Esophagus squamous epithelium (tissue), 5 donors: ENCODE results near the gene MLLT3. TPM values are rescaled to one million over a fixed set of nuclear protein-coding genes. Genes with fewer than 3 reads are reported as not detected.

Experiments used
- DNase-seq: peaks from one replicate; lab custom pipeline; 2025; lab: John Stamatoyannopoulos, UW
- H3K27ac ChIP-seq, 4 donors: fragments of 200-600 bp; sonication (generic); one replicate each; pipeline ENCODE4 v1.5.1; 2016 to 2019; ENCODE audit warnings: mild to moderate bottlenecking in 1 of 4
- H3K27me3 ChIP-seq, 4 donors: fragments of 200-600 bp; sonication (generic); 1 replicate in 3 of 4; 2 replicates in 1 of 4; pipeline versions ENCODE4 v1.5.1 to v1.6.0; 2017 to 2021; ENCODE audit warnings: antibody characterized with exemption in 1 of 4
- H3K36me3 ChIP-seq, 3 donors: fragments of 200-600 bp; sonication (generic); one replicate each; pipeline ENCODE4 v1.5.1; 2016 to 2019
- H3K4me1 ChIP-seq, 3 donors: fragments of 200-600 bp; sonication (generic); one replicate each; pipeline ENCODE4 v1.5.1; 2017 to 2019
- H3K4me3 ChIP-seq, 4 donors: fragments of 200-600 bp; sonication (generic); 1 replicate in 3 of 4; 2 replicates in 1 of 4; pipeline ENCODE4 v1.5.1; 2016 to 2019; ENCODE audit warnings: mild to moderate bottlenecking in 2 of 4, moderate library complexity in 1 of 4
- H3K9me3 ChIP-seq, 3 donors: fragments of 200-600 bp; sonication (generic); one replicate each; pipeline ENCODE4 v1.5.1; 2016 to 2019
- CTCF ChIP-seq, 6 experiments: fragments of 450-650 bp in 4 of 6; fragments of 200-600 bp in 2 of 6; sonication (generic) in 2 of 6; IDR thresholded peaks; one replicate each; pipeline ENCODE4 v1.5.1; 2016 to 2019; ENCODE audit warnings: antibody characterized with exemption in 6 of 6, mild to moderate bottlenecking in 4 of 6, moderate library complexity in 4 of 6
- POLR2A ChIP-seq, 4 donors: fragments of 450-650 bp; IDR thresholded peaks; one replicate each; pipeline ENCODE4 v1.6.1; 2017; ENCODE audit warnings: antibody characterized with exemption in 4 of 4, mild to moderate bottlenecking in 4 of 4, moderate library complexity in 3 of 4
- WGBS, 2 donors: methylation state at CpG; one replicate each; pipeline ENCODE4 v1.1.5; 2018; 5-methylcytosine and 5-hydroxymethylcytosine counted together
- intact Hi-C: fragments of 100-400 bp; cut with DNase I; formaldehyde crosslinking; loops from one replicate; pipeline ENCODE4 v1.15.0; 2022
- total RNA-seq, 4 donors: library from RNA; depleted of rRNA; stranded (reverse); fragments of >200 nt; gene quantifications; one replicate each; pipeline ENCODE4 v1.1.0, GENCODE V29; 2016
- donor health status: DM: yes; HTN: yes; CAD: no.

MLLT3 gene
- total RNA-seq, 4 donors from 2014 or later: 8.2 to 21.5 (median 8.6) TPM

DNA sequence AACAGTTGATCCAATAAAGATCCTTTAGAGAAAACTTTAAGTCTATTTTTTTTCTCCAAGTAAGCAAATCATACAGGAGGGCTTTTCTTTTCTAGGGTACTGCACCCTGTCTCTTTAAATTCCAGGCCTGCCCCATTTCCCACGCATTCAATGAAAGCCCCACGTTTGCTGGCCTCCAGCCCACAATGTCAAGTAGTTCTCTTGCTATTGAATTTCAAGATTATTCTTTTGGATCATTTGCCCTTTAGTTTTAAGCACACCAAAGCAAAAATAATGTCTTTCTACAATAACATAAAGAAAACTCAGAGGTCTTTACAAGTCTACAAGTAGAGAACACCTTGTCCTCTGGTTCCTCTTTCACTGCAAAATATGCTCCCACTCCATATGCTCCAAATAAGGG lies 15.6 kb downstream of the MLLT3 start:
- intact Hi-C loops: no loop called here
- 23 to 32% methylated on average over 2 of the region's 2 CpGs for WGBS, 2 donors
- no peak for DNase-seq

GRCh38 chr9:20604562-20604961 lies 17.7 kb downstream of the MLLT3 start:
- Histone ChIP-seq H3K9me3 (no peaks in the 10 kb centered on the region), H3K36me3 (no peaks in the 10 kb centered on the region), H3K27ac (peak overlapping the region in 2 of 4 donors; percentile 54), H3K4me3 (peak overlapping the region in 3 of 4 donors; percentile 9 to 28 (median 10)), H3K27me3 (no peaks in the 10 kb centered on the region), H3K4me1 (peaks cover 0 to 54% (median 0%) of the 10 kb centered on the region in 3 donors)
- intact Hi-C loops: no loop called here
- WGBS, 2 donors: 15 to 21% methylated on average over 5 of the region's 5 CpGs
- no peak for DNase-seq
- TF ChIP-seq POLR2A (IDR thresholded peaks at IDR 0.05) (no peak), CTCF (IDR thresholded peaks at IDR 0.05) (no peak)

More for the DNA sequence above, 15.6 kb downstream of the MLLT3 start:
- no peaks in the 10 kb centered on the region for H3K36me3 ChIP-seq
- peaks cover 0 to 50% (median 1%) of the 10 kb centered on the region in 3 donors for H3K4me1 ChIP-seq
- no peak overlapping the region for H3K4me3 ChIP-seq
- no peak for TF ChIP-seq POLR2A (IDR thresholded peaks at IDR 0.05)
- no peak for TF ChIP-seq CTCF (IDR thresholded peaks at IDR 0.05)
- no peaks in the 10 kb centered on the region for H3K27me3 ChIP-seq
- no peak overlapping the region for H3K27ac ChIP-seq
- H3K9me3 ChIP-seq: no peaks in the 10 kb centered on the region

- no peak for TF ChIP-seq CTCF (IDR thresholded peaks at IDR 0.05)
- TF ChIP-seq POLR2A (IDR thresholded peaks at IDR 0.05): no peak
- Histone ChIP-seq H3K4me3 (no peak overlapping the region), H3K36me3 (no peaks in the 10 kb centered on the region), H3K4me1 (peaks cover 0 to 61% (median 4%) of the 10 kb centered on the region in 3 donors), H3K27ac (peak overlapping the region in 1 of 4 donors; percentile 27), H3K9me3 (no peaks in the 10 kb centered on the region), H3K27me3 (no peaks in the 10 kb centered on the region)
- 64 to 69% methylated on average over 5 of the region's 5 CpGs for whole genome bisulfite sequencing, 2 donors
- intact Hi-C loops: no loop called here
- no peak for DNase-seq
Observed at GRCh38 chr9:20603524-20604268, 18.6 kb downstream of the MLLT3 start.

DNA sequence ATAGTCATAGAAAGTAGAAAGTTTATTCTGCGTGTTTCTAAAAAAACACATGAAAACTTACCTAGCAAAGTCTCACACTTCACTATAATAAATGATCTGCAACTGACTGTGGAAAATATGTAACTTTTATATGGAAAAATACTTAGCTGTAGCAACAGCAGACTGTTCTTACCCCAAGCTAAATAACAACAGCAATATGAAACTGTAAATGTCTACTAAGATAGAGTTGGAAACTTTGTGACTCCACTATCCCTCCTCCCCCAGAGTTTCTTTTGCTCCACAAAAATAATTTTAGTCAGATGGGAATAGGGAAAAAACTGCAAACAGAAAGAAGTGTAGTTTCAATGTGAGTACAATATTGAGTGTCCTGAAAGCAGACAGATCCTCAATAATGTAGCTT lies 21.0 kb downstream of the MLLT3 start:
- no peaks in the 10 kb centered on the region for H3K27me3 ChIP-seq
- peaks cover 0 to 58% (median 4%) of the 10 kb centered on the region in 3 donors for H3K4me1 ChIP-seq
- H3K9me3 ChIP-seq: no peaks in the 10 kb centered on the region
- intact Hi-C loops: no loop called here
- WGBS, 2 donors: 75 to 76% methylated on average over 1 of the region's 1 CpG
- peak overlapping the region in 2 of 4 donors; percentile 1 to 22 for H3K27ac ChIP-seq
- no peak overlapping the region for H3K4me3 ChIP-seq
- no peaks in the 10 kb centered on the region for H3K36me3 ChIP-seq
- DNase-seq: no peak
- TF ChIP-seq POLR2A (IDR thresholded peaks at IDR 0.05): no peak
- TF ChIP-seq CTCF (IDR thresholded peaks at IDR 0.05): no peak

- 41 to 66% methylated on average over 3 of the region's 3 CpGs for WGBS, 2 donors
- no peak for TF ChIP-seq POLR2A (IDR thresholded peaks at IDR 0.05)
- TF ChIP-seq CTCF (IDR thresholded peaks at IDR 0.05): no peak
- intact Hi-C loops: no loop called here
- Histone ChIP-seq H3K27ac (no peak overlapping the region), H3K4me3 (no peak overlapping the region), H3K9me3 (no peaks in the 10 kb centered on the region), H3K27me3 (no peaks in the 10 kb centered on the region), H3K36me3 (no peaks in the 10 kb centered on the region), H3K4me1 (peaks cover 0 to 52% (median 4%) of the 10 kb centered on the region in 3 donors)
- DNase-seq: no peak
Observed at GRCh38 chr9:20599195-20599594, 23.1 kb downstream of the MLLT3 start.
